NB4 (cell line): ENCODE data around the gene TTC9.

Experiments
- POLR2A ChIP-seq: IDR thresholded peaks from 2 replicates; pipeline ENCODE4 v1.6.1; 2011; ENCODE audit warnings: mild to moderate bottlenecking; ENCODE audit not compliant: insufficient read length; ENCODE audit errors: extremely low read depth
- TF ChIP-seq, protein P1 (sequence below): IDR thresholded peaks from one replicate; pipeline ENCODE4 v1.5.1; 2012; ENCODE audit warnings: low read depth, low read length
- TF ChIP-seq, protein P2 (sequence below): IDR thresholded peaks from 2 replicates; pipeline ENCODE4 v1.6.1; 2011; ENCODE audit warnings: low read depth, low read length

DNA sequence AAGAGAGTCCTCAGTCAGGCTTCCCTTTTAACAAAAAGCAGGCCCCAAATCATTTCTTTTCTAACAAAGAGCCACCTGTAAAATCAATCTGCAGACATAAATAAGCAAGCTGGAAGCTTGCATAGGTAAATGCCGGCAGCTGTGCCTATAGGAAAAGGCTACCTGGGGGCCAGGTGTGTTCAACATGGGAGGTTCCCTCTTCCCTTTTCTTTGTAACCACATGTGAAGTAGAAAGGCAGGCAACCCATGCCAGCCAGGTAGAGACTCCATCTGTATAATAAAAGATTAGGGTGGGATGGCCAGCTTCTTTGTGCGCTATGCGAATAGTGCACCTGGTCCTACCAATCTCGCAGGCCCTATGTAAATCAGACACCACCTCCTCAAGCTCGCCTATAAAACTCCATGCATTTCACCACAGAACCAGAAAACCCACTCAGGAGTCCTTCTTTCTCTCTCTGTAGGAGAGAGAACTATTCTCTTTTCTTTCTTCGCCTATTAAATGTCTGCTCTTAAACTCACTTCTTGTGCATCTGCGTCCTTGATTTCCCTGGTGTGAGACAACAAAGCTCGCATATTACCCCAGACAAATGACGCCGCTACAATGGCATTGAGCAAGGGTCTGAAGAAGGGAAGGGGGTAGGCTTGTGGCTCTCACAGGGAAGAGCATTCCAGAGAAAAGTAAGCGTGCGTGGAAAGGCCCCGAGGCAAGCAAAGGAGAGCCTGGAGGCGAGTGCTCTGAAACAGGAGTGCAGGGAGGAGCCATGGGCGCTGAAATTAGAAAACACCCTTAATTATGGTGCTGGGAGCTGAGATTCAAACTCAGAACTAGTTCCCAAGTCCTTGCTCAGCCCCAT, 67.2 kb downstream of the TTC9 start:
- TF ChIP-seq, protein P1, sequence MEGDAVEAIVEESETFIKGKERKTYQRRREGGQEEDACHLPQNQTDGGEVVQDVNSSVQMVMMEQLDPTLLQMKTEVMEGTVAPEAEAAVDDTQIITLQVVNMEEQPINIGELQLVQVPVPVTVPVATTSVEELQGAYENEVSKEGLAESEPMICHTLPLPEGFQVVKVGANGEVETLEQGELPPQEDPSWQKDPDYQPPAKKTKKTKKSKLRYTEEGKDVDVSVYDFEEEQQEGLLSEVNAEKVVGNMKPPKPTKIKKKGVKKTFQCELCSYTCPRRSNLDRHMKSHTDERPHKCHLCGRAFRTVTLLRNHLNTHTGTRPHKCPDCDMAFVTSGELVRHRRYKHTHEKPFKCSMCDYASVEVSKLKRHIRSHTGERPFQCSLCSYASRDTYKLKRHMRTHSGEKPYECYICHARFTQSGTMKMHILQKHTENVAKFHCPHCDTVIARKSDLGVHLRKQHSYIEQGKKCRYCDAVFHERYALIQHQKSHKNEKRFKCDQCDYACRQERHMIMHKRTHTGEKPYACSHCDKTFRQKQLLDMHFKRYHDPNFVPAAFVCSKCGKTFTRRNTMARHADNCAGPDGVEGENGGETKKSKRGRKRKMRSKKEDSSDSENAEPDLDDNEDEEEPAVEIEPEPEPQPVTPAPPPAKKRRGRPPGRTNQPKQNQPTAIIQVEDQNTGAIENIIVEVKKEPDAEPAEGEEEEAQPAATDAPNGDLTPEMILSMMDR, result no peak
- TF ChIP-seq, protein P2, sequence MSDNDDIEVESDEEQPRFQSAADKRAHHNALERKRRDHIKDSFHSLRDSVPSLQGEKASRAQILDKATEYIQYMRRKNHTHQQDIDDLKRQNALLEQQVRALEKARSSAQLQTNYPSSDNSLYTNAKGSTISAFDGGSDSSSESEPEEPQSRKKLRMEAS, result no peak
- TF ChIP-seq POLR2A, result no peak
